GM18951 (cell line): ENCODE data around the gene PLPPR1.

ENCODE experiments used
- POLR2A ChIP-seq: IDR thresholded peaks from 4 replicates; pipeline ENCODE4 v1.6.1; 2011; ENCODE audit warnings: mild to moderate bottlenecking; ENCODE audit not compliant: insufficient read length, insufficient read depth; ENCODE audit errors: extremely low read depth
- in situ Hi-C: fragments of 300-500 bp; cut with MboI; formaldehyde crosslinking; loops from one replicate; pipeline ENCODE4 v1.12.0; 2022; ENCODE audit warnings: low sequenced_read_pairs, mixed read lengths, inconsistent platforms; ENCODE audit not compliant: unreplicated experiment

Gene PLPPR1

DNA sequence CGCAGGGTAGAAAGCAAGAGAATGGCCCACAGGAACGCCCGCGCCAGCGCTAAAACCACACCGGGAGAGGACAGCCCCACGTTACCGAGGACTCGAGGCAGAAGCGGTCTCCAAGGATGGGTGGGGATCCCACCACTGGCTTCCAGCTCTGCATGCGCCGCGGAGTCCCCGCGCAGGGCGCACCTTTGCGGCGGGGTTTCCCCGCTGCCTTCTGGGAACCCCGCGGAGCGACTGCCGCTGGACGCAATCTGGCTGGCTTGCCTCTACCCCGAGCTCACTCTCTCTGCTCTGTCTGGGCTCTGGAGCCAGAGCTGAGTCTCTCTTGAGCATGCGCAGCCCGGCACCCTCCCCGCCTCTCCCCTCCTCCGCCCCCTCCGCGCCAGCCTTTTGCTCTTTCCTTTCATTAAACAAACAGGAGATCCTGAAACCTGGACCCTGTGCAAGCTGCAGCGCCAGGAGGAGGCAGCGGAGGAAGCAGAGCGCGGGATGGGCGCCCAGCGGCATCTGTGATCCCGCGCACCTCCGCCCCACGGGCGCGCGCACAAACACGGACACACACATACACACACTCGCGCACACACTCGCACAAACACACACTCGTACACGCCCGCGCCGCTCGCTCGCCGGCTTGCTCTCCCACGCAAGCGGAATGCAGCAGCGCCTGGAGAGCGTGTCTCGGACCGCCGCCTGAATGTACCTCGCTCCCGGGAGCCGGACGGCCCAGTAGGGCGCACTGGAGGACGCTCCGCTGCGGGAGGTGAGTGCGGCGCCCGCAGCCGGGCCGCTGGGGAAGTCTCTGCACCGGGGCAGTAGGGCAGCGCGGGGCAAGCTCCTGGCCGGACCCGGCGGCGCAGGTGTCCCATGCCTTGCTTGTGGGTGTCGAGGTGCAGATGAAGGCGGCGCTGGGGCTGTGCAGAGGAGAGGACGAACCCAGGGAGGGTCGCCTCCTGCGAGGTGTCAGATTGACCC is at the start of gene PLPPR1:
Gene PLPPR1 (plus strand): TSS at position 382 of the 969 bp plus-strand sequence.
- in situ Hi-C loops = no loop called here
- TF ChIP-seq POLR2A = no peak

DNA sequence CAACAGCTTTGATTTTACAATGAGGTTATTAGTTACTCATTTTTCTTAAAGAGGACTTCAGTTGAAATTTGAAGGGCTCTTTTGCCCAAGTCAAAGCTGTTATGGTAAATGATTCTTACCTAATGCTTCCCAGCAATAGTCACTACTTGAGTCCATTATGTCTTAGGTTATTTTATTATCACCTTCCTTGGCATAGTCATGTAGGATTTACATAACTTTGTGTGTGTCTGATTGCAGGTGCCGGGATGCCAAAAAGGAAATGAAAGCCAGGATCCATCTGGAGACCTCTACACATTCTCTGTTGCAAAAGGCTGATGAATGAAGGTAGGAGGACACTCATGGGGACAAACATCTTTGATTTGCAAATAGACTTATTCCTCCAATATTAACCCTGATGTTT is 38.8 kb upstream of the PLPPR1 start:
- in situ Hi-C loops = no loop called here

DNA sequence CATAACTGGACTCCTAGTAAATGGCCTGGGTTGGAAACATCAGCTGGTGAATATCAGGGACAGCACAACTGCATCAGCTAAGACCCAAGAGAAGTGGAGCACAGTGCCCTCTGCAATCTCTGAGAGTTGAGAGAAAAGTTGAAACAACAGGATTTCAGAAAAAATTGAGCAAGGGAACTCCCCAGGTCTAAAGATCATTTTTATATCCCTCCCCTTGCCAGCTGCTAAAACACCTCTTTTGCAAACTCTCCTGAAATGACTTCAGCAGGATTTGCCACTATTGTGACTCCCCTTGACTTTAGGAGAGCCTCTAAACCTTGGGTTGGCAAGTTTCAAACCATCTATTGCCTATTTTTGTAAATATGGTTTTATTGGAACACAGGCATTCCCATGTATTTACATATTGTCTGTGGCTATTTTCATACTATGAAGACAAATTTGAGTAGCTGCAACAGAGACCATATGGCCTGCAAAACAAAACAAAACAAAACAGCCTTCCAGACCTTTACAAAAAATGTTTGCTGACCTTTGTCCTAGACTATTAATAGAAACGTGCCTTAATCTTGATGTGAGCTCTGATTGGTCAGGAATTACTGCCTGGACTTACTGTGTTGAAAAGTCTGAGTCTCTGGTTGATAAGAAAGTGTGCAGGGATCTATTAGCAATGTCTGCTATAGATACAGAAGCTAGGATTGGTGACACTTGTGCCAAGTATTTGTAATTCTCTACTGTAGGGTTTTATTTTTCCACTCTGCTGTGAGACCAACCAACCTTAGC is 37.7 kb upstream of the PLPPR1 start:
- no peak for TF ChIP-seq POLR2A
- in situ Hi-C loops = no loop called here

More for the DNA sequence above, 38.8 kb upstream of the PLPPR1 start:
- no peak for TF ChIP-seq POLR2A

- in situ Hi-C loops = no loop called here
- TF ChIP-seq POLR2A = no peak
Observed at GRCh38 chr9:100992632-100993031, 35.9 kb upstream of the PLPPR1 start.

GRCh38 chr9:100999906-101000544 is 28.5 kb upstream of the PLPPR1 start:
- in situ Hi-C loops = no loop called here
- no peak for TF ChIP-seq POLR2A

DNA sequence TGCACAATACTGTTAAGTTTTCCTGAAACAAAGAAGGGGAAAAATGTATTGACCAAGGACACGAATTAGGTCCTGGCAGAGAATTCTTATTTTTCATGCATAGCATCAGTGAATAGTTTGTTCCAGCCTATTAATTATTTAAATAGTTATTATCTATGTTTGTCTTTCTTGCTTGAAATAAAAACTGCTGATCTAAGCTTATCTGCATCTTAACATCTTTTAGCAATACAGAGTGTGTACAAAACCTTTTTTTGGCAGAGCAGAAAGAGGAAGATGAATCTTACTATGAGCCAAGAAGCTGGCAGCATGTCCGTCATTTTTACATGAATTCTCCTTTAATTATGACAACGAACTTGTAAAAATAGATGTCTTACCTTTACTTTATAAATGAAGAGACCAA is 23.3 kb upstream of the PLPPR1 start:
- in situ Hi-C loops = no loop called here
- TF ChIP-seq POLR2A = no peak

DNA sequence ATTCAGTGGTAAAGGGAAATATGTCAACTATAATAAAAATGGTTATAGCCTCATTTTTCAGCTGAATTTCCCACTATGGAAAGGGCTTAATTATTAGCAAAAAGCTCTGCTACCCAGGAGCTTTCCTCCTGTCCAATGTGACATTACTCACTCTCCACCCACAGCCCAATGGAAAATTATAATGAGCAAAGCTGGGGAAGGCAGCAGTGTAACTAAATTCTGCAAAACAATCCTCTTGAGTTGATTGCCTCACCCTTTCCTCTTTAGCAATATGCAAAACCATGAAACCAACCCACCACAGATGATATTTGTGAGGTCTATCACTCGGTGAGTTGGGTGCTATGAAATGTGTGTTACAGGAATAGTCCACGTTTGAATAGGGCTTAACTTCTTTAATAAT is 14.0 kb upstream of the PLPPR1 start:
- in situ Hi-C loops = no loop called here
- TF ChIP-seq POLR2A = no peak

GRCh38 chr9:101018467-101018866 is 10.1 kb upstream of the PLPPR1 start:
- in situ Hi-C loops = no loop called here

GRCh38 chr9:101022704-101023103 is 5.8 kb upstream of the PLPPR1 start:
- in situ Hi-C loops = no loop called here
- TF ChIP-seq POLR2A = no peak

More at GRCh38 chr9:101018467-101018866, 10.1 kb upstream of the PLPPR1 start:
- no peak for TF ChIP-seq POLR2A

- no peak for TF ChIP-seq POLR2A
- in situ Hi-C loops = no loop called here
Observed at GRCh38 chr9:101025940-101026339, 2.6 kb upstream of the PLPPR1 start.

DNA sequence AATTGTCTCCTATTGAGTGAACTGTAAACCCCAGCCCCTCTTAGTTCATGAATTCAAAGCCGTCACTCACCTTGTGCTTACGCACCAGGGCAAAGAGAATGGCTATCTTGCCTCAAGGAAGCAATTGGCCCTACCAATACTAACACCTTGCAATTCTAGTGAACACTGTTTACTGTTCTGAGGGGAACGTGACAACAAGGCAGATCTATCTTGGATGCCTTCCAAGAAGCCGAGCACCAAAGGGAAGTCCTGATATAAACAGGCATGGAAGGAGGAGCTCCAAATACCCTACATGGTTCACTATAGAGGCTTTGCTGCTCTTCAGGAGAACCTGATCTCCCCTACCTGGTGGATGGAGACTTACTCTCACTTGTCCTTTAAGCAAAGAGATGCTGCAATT is 1.7 kb upstream of the PLPPR1 start:
- in situ Hi-C loops = no loop called here
- TF ChIP-seq POLR2A = no peak

DNA sequence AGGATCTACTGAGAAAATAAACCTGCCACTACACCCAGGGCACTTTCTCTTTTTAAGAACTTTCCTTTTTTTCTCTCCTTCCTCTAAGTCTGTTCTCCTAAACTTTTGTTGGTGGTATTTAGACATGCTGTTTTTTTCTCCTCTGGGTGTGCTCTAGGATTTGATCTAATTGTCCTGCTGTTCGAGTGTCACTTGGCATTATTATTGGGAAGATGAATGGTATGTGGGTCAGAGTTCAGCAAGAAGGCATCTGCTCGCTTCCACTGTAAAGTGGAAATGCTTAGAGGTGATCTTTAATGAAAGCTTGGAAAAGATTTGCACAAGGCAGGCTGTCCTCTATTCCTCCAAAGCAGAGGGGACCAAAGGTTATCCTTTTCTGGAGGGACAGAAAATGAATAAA is 1.3 kb upstream of the PLPPR1 start:
- TF ChIP-seq POLR2A = no peak
- in situ Hi-C loops = no loop called here

DNA sequence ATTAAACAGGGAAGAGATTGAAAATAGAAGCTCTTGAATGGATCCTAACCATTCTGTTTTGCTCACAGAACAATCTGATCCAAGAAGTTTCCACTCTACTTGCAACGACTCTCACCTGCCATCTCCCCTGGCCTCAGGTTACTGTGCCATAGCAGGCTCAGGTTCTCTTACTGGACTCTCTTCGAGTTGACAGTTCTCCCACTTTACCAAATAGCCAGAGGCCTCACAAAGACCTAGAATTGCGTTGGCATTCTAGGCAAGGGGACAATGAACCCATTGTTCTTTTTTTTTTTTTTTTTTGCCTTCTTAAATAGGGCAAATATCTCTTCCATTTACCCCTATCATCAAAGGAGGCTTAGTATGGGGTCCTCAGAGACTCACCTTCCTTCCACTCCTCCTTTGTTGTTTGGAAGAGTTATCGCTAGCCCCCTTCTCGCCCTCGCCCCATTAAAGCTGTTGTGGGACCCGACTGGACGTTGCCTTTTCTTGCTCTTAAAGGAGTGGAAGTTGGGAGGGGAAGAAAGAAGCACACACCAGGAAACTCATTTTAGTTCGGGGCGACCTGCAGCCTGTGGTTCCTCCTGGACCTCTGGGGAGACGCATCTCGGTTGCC is 688 bp upstream of the PLPPR1 start:
- in situ Hi-C loops = no loop called here
- no peak for TF ChIP-seq POLR2A
